LHCN-M2 (cell line): ENCODE results near the gene COX6A1. TPM values are rescaled to one million over a fixed set of nuclear protein-coding genes. Genes with fewer than 3 reads are reported as not detected.
"Not testable (repeated sequence)": the region's sequence is repeated elsewhere in the genome, so short reads cannot be mapped to it uniquely, and the experiment has no call there.

Experiments used
- DNase-seq: peaks from one replicate; pipeline ENCODE4 v3.0.0-alpha.2; 2012; ENCODE audit warnings: low read depth
- total RNA-seq: library from RNA; depleted of rRNA; stranded (reverse); fragments of >200 nt; gene quantifications from 2 replicates; pipeline ENCODE4 v1.2.3, GENCODE V29; 2014

Gene COX6A1
- total RNA-seq, 1 experiment from 2014 or later = 392 TPM

GRCh38 chr12:120466560-120467315, 28.8 kb downstream of the COX6A1 start:
- DNase-seq = peak; percentile 42

- DNase-seq = no peak
Observed at GRCh38 chr12:120467439-120467838, 29.5 kb downstream of the COX6A1 start.

- peak; percentile 65 for DNase-seq
Observed at GRCh38 chr12:120468325-120468820, 30.5 kb downstream of the COX6A1 start.

DNA sequence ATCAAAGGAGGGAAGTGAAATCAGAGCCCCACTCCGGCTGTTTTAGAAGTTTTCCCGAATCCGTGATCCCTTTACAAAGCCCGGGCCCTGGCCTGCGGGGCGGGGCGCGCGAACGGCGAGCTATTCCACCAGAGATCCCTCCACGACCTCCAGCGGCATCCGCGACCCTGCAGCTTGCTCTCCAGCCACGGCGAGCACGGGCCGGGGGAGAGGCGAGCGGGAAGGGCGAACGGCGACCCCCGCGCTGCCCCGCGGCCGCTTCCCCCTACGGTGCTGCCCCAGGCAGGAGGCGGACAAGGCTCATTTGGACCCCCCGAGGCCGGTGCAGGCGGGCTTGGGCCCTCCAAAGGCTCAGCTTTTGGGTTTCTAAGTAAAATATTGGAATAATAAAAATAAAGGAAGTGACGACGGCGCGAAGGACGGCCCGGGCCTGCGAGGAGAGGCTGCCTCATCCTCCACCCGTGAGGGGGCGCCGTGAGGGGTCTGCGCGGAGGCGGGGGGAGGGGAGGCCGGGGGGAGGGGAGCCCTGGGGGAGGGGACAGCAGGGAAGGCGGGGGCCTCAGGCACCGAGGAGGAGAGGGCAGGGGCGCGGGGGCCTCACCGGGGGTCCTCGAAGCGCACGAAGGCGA, 31.0 kb downstream of the COX6A1 start:
- DNase-seq = no peak

DNA sequence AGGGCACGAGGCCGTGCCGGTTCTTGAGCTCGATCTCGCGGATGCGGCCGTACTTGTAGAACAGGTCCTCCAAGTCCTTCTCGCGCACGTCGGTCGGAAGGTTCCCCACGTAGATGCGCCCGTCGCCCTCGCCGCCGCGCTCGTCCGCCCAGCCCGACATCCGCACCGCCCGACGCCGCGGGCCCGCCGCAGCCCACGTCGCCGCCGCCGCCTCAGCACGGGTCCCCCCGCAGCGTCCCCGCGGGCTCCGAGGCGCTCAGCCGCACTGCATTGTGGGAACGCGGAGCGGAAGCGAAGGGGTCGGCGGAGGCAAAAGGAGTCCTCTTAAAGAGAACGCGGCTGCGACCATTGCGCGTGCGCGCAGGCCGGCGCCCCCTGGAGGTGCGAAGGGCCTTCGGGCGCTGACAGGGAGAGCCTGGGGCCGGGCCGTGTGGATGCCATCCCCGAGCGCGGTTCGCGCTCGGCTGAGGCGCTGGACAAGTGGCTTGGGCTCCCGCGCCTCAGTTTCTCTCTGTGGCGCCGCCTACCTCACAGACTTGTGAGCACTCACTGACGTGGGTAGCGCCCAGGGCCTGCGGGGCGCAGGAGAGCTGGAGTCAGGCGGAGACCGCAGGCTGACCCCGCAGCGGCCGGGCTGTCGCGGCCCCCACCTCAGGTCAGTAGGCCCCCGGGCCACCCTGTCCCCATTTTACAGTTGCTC, 31.7 kb downstream of the COX6A1 start, which contains the start of gene SRSF9:
TSS of gene SRSF9 (minus strand) at position 299 of the 700 bp plus-strand sequence. CDS start at position 160, 139 bp downstream.
- peak; percentile 94 for DNase-seq

DNA sequence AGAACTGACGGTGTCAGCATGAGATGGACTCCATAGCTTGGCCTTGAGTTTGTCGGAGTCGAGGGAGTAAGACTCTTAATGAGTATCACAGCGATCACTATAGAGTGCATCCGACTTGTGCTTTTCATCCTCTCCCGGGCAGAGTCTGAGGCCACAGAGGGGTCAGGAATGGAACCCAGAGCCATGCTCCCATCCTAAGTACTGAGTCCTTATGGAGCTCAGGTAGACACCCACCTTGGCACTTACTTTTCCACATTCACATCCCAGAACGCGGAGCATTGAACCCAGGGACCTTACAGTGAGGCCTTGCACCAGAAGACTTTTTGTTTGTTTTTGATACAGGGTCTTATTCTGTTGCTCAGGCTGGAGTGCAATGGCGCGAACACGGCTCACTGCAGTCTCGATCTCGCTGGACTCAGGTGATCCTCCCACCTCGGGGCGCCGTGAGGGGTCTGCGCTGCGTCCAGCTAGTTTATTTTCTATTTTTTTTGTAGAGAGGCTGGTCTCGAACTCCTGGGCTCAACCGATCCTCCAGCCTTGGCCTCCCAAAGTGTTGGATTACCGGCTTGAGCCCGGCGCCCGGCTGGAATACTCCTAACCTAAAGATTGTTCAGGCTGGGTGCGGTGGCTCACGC, 32.4 kb downstream of the COX6A1 start:
- no peak for DNase-seq

DNA sequence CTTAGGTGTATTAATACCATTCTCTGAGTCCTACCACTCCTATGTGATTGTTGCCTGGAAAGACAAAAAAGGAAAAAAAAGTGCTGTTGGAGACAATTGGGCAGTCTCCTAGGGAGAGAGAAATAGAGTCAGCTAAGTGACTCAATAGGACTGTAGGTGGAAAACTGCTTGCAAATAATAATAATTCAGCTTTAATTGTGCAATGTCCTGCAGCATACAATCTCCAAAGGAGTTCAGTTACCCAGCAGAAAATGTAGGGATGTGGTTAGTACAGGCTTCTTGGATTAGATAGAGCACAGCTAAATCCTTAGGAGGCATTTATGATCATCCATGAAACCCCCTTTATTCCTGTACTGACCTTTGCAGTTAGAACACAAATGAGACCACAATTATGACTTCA, 34.6 kb downstream of the COX6A1 start:
- DNase-seq = no peak

DNA sequence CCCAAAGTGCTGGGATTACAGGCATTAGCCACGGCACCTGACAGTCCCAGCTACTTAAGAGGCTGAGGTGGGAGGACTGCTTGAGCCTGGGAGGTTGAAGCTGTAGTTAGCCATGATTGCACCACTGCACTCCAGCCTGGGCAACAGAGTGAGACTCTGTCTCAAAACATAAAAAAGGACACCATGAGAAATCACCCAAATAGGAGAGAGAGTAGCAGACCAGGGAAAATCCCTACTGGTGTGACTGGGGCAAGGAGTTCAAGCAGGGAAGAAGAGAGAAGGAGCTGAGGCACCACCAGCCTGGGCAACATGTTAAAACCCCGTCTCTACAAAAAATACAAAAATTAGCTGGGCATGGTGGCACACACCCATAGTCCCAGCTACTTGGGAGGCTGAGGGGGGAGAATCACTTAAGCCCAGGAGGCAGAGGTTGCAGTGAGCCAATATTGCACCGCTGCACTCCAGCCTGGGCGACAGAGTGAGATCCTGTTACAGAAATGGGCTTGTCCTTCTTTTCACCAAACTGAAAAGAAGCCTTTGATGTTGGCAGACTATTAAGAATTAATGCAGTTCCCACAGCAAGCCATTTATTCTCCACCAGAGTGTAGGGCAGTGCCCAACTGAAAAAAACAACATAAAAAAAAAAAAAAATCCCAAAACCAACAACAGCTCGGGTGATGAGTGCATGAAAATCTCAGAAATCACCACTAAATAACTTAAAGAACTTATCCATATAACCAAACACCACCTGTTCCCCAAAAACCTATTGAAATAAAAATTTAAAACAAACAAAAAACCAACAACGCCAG, 36.1 kb downstream of the COX6A1 start:
- DNase-seq = no peak

- peak; percentile 74 for DNase-seq
Observed at GRCh38 chr12:120474616-120474960, 36.7 kb downstream of the COX6A1 start.

DNA sequence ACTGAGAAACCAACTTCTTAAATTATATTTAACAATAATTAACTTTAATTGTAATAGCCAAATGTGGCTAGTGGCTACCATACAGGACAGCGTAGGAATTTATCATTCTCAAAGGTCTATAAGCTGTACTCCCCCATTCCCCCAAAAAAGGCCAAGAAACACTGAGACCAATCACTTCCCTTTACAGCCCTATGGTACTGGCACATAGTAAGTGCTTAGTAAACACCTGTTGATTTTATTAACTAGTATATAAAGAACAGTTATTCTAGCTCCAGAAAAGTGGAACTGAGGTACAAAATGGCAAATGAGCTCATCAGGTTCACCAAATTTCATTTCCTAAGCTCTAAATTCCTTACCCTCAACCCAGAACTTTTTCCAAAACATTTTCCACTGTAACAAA, 37.7 kb downstream of the COX6A1 start:
- no peak for DNase-seq

DNA sequence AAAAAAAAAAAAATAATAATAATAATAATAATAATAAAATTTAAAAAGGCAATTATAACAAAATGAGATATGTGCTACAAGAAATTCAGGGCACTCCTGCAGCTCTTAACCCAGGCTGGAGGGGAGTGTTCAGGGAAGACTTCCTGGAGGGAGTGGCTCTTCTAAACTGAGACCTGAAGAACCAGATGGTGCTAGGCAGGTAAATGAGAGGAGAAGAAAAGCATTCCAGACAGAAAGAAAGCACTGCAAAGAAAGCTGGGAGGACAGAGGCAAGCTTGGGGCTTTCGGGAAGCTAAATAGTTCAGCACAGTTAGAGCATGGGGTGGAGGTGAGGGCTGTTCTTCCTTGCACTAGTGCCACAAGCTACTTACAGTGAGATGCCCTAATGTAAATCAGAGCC, 41.5 kb downstream of the COX6A1 start:
- no peak for DNase-seq

DNA sequence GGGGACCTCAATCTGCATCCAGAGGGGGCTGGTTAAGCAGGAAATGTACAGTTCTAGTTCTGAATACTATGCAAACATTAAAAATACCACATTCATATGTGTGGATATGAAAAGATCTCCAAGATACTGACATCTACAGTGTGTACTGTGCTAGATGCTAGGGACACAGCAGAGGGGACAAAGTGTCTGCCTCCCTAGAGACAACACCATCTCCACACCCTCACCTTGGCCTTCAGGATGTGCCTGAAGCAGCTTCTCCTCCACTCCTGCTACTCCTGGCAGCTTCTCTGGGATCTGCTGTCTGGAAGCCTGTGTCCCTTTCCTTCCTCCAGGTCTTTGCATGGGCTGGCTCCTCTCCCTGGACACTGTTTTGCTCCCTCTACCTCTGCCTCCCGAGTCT, 42.3 kb downstream of the COX6A1 start:
- no peak for DNase-seq

- DNase-seq = no peak
Observed at GRCh38 chr12:120481022-120481767, 43.3 kb downstream of the COX6A1 start.

DNA sequence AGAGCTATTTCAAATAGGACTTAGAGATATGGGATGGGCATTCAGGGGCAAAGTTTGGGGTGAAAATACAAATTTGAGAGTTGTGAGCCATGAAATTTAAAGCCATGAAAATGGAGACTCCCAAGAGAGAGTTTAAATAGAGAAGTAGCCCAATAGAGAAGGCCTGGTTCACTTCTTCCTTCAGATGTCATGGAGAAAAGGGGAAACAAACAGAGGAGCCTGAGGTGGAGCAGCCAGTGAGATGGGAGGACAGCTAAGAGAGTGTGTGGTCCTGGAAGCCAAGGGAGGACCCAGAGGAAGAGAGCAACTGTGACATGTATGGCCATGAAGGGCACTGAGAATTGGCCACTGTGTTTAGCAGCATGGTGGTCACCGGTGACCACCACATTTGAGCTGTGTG, 45.7 kb downstream of the COX6A1 start:
- no peak for DNase-seq

DNA sequence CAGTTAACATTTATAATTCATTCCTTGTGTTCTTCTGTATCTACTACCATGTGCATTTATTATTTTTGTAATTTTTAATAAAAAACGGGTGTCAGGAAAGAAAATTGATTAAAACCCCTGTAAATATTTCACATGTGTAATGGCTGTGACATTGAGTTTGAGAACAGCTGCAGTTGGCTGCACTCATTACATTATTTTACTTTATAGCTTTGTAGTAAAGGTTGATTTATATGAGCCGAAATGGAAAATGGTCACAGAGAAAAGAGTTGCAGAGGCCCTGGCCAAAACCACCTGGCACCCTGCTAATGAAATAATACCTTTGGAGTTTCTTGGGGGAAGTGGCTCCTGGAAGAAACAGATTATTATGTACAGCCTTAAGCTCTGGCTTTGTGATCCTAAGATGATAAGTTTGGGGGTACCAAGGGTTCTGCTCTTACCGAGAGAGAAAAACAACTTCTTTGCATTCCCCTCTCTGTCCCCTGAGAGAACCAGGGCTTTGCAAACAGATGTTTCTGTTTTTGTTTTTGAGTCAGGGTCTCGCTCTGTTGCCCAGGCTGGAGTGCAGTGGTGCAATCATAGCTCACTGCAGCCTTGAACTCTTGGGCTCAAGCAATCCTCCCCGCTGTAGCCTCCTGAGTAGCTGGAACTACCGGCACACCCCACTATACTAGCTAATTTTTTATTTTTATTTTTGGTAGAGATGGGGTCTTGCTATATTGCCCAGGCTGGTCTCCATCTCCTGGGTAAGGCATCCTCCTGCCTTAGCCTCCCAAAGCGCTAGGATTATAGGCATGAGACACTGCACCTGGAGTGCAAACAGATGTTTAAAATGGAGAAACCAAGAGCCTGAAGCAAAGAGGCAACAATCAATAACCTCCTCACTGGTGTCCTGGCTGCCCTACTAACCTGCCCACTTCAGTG, 48.3 kb downstream of the COX6A1 start:
- no peak for DNase-seq

GRCh38 chr12:120487552-120487951, 49.6 kb downstream of the COX6A1 start:
- DNase-seq = not testable (repeated sequence)

GRCh38 chr12:120488057-120488640, 50.2 kb downstream of the COX6A1 start:
- DNase-seq = no peak

DNA sequence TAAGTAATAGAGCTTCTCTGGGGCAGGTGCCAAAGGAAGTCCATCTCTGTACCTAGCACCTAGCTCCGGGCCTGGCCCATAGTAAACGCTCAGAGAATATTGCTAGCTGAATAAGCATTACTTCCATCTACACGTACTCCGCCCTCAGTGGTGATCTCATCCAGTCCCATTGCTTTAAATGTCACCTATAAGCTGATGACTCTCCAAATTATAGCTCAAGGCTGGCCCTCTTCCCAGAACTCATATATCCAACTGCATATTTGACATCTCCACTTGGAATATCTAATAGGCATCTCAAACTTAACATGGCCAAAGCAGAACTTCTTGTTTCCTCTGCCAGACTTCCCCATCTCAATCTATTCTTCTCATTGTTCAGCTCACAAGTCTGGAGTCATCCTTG, 51.1 kb downstream of the COX6A1 start:
- DNase-seq = no peak

DNA sequence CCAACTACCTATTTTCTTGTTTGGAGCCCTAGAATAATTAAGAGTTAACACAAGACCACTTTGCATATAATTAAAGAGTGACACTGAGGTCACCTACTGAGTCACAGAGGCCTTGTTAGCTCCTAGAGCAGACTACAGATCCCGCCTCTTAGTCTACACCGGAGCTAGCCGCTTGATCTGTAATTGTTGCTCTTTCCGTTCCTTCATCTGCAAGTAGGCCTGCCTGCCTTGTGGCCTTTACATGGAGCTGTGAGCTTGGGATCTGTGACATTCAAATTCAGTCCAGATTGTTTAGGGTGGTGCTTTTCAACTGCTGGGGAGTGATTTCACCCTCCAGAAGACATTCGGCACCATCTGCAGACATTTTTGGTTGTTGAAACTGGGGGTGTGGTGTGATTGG, 52.4 kb downstream of the COX6A1 start:
- no peak for DNase-seq
